Measurements from ENCODE around the gene ANKRD17.
"Not testable (repeated sequence)": the region's sequence is repeated elsewhere in the genome, so short reads cannot be mapped to it uniquely, and the experiment has no call there.

Gene ANKRD17, protein sequence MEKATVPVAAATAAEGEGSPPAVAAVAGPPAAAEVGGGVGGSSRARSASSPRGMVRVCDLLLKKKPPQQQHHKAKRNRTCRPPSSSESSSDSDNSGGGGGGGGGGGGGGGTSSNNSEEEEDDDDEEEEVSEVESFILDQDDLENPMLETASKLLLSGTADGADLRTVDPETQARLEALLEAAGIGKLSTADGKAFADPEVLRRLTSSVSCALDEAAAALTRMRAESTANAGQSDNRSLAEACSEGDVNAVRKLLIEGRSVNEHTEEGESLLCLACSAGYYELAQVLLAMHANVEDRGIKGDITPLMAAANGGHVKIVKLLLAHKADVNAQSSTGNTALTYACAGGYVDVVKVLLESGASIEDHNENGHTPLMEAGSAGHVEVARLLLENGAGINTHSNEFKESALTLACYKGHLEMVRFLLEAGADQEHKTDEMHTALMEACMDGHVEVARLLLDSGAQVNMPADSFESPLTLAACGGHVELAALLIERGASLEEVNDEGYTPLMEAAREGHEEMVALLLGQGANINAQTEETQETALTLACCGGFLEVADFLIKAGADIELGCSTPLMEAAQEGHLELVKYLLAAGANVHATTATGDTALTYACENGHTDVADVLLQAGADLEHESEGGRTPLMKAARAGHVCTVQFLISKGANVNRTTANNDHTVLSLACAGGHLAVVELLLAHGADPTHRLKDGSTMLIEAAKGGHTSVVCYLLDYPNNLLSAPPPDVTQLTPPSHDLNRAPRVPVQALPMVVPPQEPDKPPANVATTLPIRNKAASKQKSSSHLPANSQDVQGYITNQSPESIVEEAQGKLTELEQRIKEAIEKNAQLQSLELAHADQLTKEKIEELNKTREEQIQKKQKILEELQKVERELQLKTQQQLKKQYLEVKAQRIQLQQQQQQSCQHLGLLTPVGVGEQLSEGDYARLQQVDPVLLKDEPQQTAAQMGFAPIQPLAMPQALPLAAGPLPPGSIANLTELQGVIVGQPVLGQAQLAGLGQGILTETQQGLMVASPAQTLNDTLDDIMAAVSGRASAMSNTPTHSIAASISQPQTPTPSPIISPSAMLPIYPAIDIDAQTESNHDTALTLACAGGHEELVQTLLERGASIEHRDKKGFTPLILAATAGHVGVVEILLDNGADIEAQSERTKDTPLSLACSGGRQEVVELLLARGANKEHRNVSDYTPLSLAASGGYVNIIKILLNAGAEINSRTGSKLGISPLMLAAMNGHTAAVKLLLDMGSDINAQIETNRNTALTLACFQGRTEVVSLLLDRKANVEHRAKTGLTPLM (N-terminal part only)

DNA sequence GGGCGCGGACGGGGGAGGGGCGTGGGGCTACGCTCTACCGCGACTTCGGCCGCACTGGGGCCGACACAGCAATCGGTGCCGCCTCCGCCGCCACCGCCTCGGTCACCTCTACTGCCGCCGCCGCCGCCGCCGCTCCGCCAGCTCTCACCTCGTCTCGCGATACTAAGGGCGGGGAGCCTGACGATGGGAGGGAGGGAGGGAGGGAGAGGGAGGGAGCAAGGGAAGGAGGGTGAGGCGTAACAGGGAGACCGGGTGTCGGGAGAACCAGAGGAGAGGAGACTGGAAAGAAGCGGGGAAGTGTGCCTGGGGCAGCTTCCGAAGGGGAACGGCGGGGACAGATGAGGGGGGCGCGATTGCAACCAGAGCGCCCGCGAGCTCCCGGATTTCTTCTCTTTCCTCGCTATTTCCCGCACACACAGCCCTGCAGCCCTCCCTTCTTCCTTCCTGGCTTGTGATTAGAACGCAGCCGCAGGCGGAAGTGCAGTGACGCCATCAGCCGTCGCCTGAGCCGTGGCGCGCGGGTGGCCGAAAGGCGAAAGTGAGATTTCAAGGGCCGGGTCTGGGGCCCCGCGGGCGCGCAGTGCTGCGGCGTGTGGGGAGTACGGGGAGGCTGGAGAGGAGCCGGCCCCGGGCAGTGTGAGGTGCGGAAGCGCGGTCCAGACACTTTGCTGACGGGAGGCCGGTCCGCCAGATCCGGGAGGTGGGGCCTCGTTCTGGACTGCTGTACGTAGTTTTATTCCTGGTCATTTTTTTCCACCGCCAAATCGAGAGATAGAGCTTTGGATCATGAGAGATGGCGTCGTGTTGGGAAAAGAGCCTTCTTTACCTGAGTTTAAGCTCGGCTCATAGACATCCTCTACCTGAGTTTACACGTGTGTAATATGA is at the start of gene ANKRD17:
ANKRD17 (minus strand) TSS at position 113 of the 885 bp plus-strand sequence. CDS start 130 bp downstream, outside the sequence.
- FAIRE-seq (peak; percentile 98), DNase-seq (ENCODE audit: insufficient read length, low spot score) (peak; percentile 65)

DNA sequence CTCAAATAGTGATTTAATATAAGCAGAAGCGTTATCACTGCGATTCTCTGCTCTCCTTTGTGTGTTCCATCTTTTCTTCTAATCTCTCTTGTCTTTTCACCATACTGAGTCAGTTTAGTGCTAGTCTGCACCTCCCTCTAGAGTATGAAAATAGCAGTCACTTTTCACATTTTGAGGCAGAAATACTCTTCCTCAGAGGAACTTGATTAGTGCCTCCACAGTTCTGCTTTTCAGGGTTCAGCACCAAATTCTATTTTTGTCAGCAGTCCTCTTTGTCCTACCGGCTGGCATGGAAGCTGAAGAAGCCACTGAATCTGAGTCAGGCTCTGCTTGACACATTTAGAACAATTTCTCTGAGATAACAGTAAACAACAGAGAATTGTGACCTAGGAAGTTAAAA is 49.7 kb upstream of the ANKRD17 start:
- FAIRE-seq (no peak), DNase-seq (ENCODE audit: insufficient read length, low spot score) (no peak)

DNA sequence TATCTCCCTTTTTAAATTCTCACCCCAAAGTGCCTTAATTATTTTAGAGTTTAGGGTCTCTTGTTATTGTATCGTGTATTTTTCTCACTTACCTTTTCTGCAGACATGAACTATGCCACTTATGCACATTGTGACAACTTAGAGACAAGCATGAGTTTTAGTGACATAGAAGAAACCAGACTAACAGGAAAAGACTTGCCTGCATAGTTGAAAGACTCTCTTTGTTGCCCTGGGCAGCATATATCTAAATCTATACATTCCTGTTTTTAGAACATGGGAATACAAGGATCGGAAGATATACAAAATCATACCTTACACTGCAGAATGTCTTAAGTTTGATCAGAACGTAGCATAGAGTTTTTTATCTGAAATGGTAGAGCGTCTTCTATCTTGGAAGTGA is 45.1 kb upstream of the ANKRD17 start:
- no peak for DNase-seq (ENCODE audit: insufficient read length, low spot score)
- FAIRE-seq = no peak

DNA sequence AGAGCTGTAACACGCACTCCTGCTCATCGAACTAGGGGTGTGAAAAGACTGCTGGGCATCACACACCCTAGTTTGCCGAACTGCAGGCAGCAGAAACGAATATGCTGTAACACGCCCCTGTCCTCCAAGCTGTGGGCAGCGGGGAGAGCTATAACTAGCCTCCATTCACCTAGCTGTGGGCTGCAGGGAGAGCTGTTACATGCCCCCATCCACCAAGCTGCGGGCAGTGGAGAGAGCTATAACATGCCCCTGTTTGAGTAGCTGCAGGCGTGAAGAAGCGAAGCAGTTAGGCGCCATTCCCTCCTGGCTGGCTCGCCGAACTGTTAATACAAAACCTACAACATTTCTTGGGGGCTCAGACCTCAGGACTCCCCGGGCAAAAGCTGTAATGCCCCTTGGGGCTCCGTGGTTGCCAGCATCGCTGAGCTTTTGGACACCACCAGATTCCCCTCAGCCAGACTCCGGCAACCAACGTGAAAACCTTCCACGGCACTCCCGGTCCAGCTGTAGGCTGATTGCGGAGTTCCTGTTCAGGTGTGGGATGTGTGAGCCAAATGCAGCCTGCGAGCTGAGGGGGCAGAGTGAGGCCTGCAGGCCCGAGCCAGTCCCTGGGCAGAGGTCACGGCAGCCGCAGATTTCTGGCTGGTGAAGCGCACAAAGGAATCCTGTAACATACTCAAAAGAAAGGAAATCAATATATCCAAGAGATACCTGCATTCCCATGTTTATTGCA is 41.1 kb upstream of the ANKRD17 start:
- FAIRE-seq = no peak
- no peak for DNase-seq (ENCODE audit: insufficient read length, low spot score)

DNA sequence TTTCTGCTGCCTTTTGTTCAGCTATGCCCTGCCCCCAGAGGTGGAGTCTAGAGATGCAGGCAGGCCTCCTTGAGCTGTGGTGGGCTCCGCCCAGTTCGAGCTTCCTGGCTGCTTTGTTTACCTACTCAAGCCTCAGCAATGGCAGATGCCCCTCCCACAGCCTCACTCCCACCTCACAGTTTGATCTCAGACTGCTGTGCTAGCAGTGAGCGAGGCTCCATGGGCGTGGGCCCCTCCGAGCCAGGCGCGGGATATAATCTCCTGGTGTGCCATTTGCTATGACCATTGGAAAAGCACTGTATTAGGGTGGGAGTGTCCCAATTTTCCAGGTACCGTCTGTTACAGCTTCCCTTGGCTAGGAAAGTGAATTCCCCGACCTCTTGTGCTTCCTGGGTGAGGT is 34.1 kb upstream of the ANKRD17 start:
- not testable (repeated sequence) for DNase-seq (ENCODE audit: insufficient read length, low spot score); FAIRE-seq

DNA sequence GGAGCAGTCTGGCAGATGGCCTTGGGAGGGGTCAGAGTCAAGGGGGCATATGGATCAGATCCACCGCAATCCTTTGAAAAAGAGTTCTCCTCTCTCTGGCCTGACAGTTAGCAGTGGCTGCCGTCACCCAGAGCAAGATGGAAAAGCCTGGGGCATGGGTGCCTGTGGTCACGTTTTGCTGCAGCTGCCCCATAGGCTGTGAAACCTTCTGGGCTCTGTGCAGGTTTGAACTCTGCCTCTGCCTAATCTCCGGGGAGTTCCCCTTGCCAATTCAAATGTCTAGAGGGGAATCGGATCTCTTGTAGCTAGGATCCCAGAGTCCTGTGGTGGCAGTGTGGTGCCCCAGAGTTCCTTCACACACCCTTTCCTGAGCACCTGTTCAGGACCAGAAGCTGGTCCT is 23.4 kb upstream of the ANKRD17 start:
- FAIRE-seq = no peak
- no peak for DNase-seq (ENCODE audit: insufficient read length, low spot score)

DNA sequence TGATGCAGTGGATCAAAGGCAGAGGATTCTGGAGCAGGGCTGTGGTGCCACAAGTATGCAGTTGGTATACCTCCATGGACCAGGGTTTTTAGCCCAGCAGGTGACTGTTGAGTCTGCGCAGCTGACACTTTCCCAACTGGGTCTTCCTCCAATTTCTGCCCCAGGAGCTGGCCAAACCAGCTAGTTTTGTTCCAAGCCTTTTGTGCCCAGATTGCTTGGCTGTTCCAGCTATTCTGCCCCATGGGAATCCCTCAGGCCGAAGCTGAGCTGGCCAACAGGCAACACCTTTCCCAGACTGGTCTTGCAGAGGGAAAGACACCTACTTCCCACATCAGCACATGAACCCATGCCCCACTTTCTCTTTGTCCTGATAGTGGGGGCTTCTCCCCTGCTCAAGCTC is 22.8 kb upstream of the ANKRD17 start:
- FAIRE-seq = no peak
- DNase-seq (ENCODE audit: insufficient read length, low spot score) = no peak

DNA sequence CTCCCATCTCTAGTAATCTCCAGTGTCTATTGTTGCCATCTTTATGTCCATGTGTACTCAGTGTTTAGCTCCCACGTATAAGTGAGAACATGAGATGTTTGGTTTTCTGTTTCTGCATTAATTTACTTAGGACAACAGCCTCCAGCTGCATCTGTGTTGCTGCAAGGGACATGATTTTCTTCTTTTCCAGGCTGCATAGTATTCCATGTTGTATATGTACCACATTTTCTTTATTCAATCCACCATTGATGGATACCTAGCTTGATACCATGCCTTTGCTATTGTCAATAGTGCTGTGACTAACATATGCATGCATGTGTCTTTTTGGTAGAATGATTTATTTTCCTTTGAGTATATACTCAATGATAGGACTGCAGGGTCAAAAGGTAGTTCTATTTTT is 18.6 kb upstream of the ANKRD17 start:
- FAIRE-seq = no peak

DNA sequence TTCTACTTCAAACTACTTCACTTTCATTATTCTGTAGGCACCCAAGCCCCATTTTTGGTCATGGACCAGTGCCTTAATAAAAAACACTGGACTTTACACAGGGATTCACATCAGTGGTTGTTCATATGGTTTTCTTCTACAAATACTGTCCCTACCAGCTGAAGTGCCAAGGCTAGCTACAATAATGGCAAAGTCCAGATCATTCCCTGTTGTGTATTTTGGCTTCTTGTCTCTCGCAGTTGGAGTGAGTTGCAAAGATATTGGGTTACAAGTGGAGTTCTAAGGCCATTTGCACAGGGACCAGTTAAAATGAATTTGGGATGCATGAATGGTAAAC is 16.7 kb upstream of the ANKRD17 start:
- DNase-seq (ENCODE audit: insufficient read length, low spot score) (no peak), FAIRE-seq (no peak)

More for the DNA sequence above, 18.6 kb upstream of the ANKRD17 start:
- no peak for DNase-seq (ENCODE audit: insufficient read length, low spot score)

DNA sequence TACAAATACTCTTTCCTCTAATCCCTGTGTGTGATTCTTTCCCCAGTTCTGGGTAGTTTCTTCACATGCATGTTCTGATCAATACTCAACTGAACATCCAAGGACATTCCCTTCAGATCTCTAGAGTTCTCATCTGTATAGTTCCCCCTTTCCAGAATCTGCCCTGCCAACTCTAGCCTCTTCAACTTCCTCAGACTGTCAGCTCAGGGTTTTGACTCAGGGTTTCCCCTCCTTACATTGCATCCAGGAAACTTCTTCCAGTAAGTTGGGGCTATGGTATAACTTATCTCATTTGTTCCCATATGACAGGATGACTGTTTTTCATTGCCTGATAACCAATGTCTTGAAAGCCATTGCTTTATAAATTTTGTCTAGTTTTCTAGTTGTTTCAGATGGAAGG is 14.2 kb upstream of the ANKRD17 start:
- FAIRE-seq (no peak), DNase-seq (ENCODE audit: insufficient read length, low spot score) (no peak)

DNA sequence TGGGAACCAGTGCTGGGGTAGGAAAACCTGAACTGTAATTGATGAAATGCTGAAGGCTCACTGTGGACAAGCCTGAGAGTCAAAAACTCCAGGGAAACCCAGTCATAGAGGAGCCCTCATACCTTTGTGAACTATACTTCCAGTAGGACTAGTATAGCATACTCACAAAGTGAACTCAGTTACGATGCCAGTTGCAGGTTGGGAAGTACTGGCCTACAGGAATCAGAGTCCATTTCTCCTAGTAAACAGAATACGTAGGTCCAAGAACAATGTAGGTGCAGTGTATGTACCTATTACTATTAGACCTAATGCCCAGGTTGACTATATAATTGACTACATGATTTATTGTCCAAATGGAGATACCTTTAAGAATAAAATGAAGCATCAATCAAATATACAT is 8.5 kb upstream of the ANKRD17 start:
- FAIRE-seq (no peak), DNase-seq (ENCODE audit: insufficient read length, low spot score) (no peak)

DNA sequence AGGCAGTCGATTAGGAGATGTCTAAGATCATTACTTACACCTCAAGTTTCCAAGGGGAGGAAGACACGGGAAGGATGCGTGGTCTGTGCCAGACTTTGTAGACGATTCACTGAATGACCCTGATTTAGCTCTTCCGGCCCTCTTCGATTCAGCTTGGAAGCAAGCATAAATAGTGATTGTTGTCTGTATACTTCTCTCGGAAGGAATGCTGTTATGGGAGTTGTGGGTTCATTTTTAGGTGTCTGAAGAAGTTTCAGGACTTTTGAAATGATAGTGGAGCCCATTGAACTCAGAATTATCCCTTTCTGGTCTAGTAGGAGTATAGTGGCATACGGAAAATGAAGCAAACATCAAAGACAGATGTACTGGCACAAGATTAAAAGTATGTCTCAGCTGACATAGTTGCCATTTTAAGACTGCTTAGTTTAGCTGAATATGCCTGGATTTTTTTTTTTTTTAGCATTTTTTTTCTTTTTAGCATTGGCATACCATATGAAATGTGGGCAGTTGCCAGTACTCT is 1.0 kb upstream of the ANKRD17 start:
- DNase-seq (ENCODE audit: insufficient read length, low spot score) (no peak), FAIRE-seq (no peak)

DNA sequence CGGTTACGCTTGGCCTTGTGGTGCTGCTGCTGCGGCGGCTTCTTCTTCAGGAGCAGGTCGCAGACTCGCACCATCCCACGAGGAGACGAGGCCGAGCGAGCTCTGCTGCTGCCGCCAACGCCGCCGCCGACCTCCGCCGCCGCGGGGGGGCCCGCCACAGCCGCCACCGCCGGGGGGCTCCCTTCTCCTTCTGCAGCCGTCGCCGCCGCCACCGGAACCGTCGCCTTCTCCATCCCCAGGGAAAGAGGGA is 237 bp downstream of the ANKRD17 start:
- DNase-seq (ENCODE audit: insufficient read length, low spot score) (no peak), FAIRE-seq (no peak)

DNA sequence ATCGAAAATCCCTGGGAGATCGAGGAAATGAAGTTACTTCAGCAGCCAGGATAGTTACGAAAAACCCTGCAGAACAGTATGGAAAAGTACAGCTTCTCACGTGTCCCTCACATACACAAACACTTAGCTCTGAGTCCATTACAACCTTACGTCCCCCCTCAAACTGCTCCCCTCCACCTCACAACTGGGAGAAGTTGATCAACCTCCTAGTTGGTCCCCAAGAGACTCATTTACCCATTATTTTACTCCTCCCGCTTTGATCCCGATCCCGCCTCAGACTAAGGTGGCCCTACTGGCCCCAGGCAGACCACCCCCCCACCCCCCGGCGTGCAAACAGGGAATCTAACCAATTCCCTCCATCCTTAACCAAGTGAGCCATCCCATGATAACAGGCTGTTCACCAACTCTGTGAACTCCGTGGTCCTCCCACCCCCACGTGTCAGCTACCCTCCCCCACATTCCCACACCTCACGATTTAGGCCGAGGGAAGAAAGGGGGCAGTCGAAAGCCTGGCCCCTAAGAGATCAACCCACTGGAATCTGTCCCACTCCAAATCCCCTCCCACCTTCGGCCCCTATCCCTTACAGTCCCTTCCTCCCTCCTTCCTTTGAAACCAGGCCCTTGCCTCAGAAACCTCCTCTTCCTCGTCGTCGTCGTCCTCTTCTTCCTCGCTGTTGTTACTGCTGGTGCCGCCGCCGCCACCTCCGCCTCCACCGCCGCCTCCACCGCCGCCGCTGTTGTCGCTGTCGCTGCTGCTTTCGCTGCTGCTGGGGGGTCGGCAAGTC is 755 bp downstream of the ANKRD17 start:
- DNase-seq (ENCODE audit: insufficient read length, low spot score) (no peak), FAIRE-seq (peak; percentile 62)

DNA sequence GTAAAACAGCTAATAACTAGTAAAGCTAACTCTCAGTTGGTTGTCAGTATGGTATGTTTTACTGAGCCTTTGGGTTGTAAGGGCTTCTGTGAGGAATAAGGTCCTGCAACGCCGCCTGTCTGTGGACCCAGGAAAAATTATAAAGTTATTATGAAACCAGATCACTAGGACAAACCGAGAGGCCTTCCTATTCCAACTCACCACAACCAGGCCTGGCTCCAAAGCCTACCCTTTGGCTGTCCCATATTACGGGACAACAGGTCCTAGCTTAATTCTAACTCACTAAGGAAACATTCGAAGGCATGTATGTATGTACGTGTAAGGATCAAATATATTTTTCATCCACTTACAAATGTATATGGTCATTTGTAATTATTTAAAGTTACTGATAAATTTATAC is 1.4 kb downstream of the ANKRD17 start:
- FAIRE-seq (peak; percentile 92), DNase-seq (ENCODE audit: insufficient read length, low spot score) (no peak)

DNA sequence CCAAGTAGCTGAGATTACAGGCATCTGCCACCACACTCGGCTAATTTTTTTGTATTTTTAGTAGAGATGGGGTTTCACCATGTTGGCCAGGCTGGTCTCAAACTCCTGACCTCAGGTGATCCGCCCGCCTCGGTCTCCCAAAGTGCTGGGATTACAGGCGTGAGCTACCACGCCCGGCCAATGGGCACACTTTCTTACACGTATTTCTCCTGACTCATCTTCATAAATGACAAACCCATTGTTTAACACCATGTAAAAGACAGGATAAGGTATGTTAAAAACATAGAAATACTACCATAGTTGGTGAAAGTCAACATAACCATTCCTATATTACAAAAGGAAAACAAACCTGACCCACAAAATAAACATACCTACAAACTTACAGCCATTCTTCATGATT is 2.8 kb downstream of the ANKRD17 start:
- FAIRE-seq; DNase-seq (ENCODE audit: insufficient read length, low spot score): not testable (repeated sequence)

DNA sequence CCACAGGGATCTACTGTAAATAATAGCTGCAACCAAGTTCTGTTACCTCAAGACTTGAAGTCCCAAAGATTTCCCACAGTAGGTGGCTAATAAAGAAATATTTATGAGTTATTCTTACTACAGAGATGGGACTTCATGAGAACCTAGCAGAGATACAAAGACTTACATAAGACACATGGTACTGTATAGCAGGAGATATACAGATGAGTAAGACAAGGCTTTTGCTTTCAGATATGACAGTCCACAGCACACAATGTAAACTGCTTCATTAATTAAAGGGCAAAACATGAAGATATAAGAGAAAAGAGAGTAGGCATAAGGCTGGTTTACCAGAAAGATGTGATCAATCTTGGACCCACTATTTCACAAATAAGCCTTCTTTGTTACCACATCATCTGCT is 6.6 kb downstream of the ANKRD17 start:
- FAIRE-seq = no peak

DNA sequence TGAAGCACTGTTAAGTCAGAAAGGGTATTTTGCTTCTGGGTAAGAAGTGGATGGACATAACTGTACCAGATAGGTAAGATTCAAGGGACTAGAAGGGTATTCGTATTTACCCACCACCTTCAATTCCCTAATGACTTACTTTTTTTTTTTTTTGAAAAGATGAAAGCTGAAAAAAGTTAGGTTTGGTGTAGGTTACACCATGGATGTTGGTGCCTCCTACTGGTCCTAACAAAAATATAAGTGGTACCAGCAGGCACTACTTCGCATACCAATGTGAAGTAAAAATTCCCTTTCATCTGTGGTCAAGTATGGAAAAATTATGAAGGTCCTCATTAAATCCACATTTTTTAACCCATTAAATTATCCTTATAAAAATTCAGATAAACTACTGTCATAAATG is 7.2 kb downstream of the ANKRD17 start:
- FAIRE-seq (no peak), DNase-seq (ENCODE audit: insufficient read length, low spot score) (no peak)

More for the DNA sequence above, 6.6 kb downstream of the ANKRD17 start:
- DNase-seq (ENCODE audit: insufficient read length, low spot score) = no peak

DNA sequence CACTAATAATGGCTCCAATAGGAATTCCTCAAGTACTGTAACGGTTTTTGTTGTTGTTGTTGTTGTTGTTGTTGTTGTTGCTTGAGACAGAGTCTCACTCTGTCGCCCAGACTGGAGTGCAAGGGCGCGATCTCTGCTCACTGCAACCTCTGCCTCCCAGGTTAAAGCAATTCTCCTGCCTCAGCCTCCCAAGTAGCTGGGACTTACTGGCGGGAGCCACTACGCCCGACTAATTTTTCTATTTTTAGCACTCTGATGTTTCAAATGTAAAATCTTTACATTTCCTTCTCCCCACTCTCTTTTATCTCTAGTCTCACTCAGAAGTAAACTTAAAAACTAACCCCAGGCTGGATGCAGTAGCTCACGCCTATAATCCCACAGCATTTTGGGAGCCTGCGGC is 8.0 kb downstream of the ANKRD17 start:
- DNase-seq (ENCODE audit: insufficient read length, low spot score) (no peak), FAIRE-seq (no peak)

Measured in GM19239 (cell line).